B cell (primary cell): ENCODE measurements around the gene WIF1. TPM values are rescaled to one million over a fixed set of nuclear protein-coding genes. Genes with fewer than 3 reads are reported as not detected.

Experiments
- ATAC-seq: fragments of 200-7000 bp; cut with Tn5 transposase; one replicate; pipeline ENCODE4 v1.10.0; 2021; ENCODE audit warnings: low read depth, mild to moderate bottlenecking, moderate number of reproducible peaks, moderate library complexity
- CTCF ChIA-PET: fragments of 350-600 bp; sonication (Branson Sonifier 250); formaldehyde crosslinking; loops from one replicate; lab custom pipeline; 2021; ENCODE audit warnings: antibody characterized with exemption, inconsistent platforms; lab: Charles Lee
- POLR2A ChIA-PET: fragments of 350-600 bp; sonication (Branson Sonifier 250); formaldehyde crosslinking; loops from one replicate; lab custom pipeline; 2021; ENCODE audit warnings: antibody characterized with exemption; lab: Charles Lee
- DNase-seq: peaks from one replicate; pipeline ENCODE4 v3.0.0; 2013
- H2AFZ ChIP-seq: 2 replicates; pipeline ENCODE4 v1.6.1; 2012; ENCODE audit warnings: mild to moderate bottlenecking, low read depth, low read length; ENCODE audit not compliant: insufficient read depth, poor library complexity, severe bottlenecking
- H3K27ac ChIP-seq, 2 donors: 1 replicate in 1 of 2; 2 replicates in 1 of 2; pipeline ENCODE4 v1.5.1; 2012 to 2013; ENCODE audit warnings: low read length in 2 of 2, mild to moderate bottlenecking in 2 of 2, moderate library complexity in 1 of 2
- H3K27me3 ChIP-seq, 4 experiments: fragments of 200-600 bp in 1 of 4; sonication (generic) in 1 of 4; replicated peaks in 1 of 4; 1 replicate in 2 of 4; 2 replicates in 2 of 4; pipeline versions ENCODE4 v1.6.1 to v1.7.0; 2013 to 2016; ENCODE audit warnings: low read length in 3 of 4, mild to moderate bottlenecking in 2 of 4, mixed read lengths in 1 of 4, moderate library complexity in 1 of 4; ENCODE audit not compliant: insufficient read depth in 4 of 4, control insufficient read depth in 3 of 4; ENCODE audit errors: control extremely low read depth in 1 of 4
- H3K36me3 ChIP-seq, 2 experiments: replicated peaks in 1 of 2; 1 replicate in 1 of 2; 2 replicates in 1 of 2; pipeline versions ENCODE4 v1.6.1 to v1.7.1; 2013; ENCODE audit warnings: low read length in 1 of 2; ENCODE audit not compliant: insufficient read depth in 2 of 2, control insufficient read depth in 1 of 2; ENCODE audit errors: control extremely low read depth in 1 of 2, extremely low read depth in 1 of 2
- H3K4me1 ChIP-seq, 2 donors: fragments of 200-600 bp in 1 of 2; sonication (generic) in 1 of 2; 1 replicate in 1 of 2; 2 replicates in 1 of 2; pipeline versions ENCODE4 v1.5.1 to v1.6.1; 2013 to 2017; ENCODE audit warnings: low read length in 2 of 2; ENCODE audit not compliant: control insufficient read depth in 2 of 2, insufficient read depth in 2 of 2
- H3K4me2 ChIP-seq: replicated peaks from 2 replicates; pipeline ENCODE3; 2012; ENCODE audit warnings: mild to moderate bottlenecking, low read depth, low read length; ENCODE audit not compliant: poor library complexity, severe bottlenecking
- H3K4me3 ChIP-seq, 5 experiments: fragments of 200-600 bp in 1 of 5; sonication (generic) in 1 of 5; 1 replicate in 3 of 5; 2 replicates in 2 of 5; pipeline versions ENCODE4 v1.5.1 to v1.7.0; 2011 to 2016; ENCODE audit warnings: low read length in 4 of 5, mild to moderate bottlenecking in 4 of 5, low read depth in 2 of 5, control low read depth in 1 of 5, moderate library complexity in 1 of 5; ENCODE audit not compliant: insufficient read depth in 1 of 5; ENCODE audit errors: control extremely low read depth in 1 of 5, extremely low read depth in 1 of 5
- H3K79me2 ChIP-seq: fragments of 200-600 bp; sonication (generic); one replicate; pipeline ENCODE4 v1.6.0; 2016; ENCODE audit warnings: low read length; ENCODE audit not compliant: control insufficient read depth, insufficient read depth
- H3K9ac ChIP-seq: fragments of 200-600 bp; sonication (generic); 2 replicates; pipeline ENCODE4 v1.6.1; 2017; ENCODE audit warnings: mild to moderate bottlenecking, low read length, moderate library complexity
- H3K9me3 ChIP-seq, 3 donors: one replicate each; pipeline versions ENCODE4 v1.6.1 to v1.7.1; 2013; ENCODE audit warnings: low read length in 2 of 3; ENCODE audit not compliant: control insufficient read depth in 2 of 3, insufficient read depth in 1 of 3; ENCODE audit errors: control extremely low read depth in 1 of 3
- H4K20me1 ChIP-seq: 2 replicates; pipeline ENCODE4 v1.6.0; 2012; ENCODE audit warnings: mild to moderate bottlenecking, low read length; ENCODE audit not compliant: insufficient read depth, control insufficient read depth, poor library complexity, severe bottlenecking
- H3K27ac Mint-ChIP-seq: one replicate; pipeline ENCODE4 v1.8.0; 2021; ENCODE audit warnings: mixed read lengths
- H3K27me3 Mint-ChIP-seq: one replicate; pipeline ENCODE4 v1.8.0; 2021; ENCODE audit warnings: mixed read lengths
- H3K4me1 Mint-ChIP-seq: one replicate; pipeline ENCODE4 v1.8.0; 2021; ENCODE audit warnings: mixed read lengths
- H3K4me3 Mint-ChIP-seq: one replicate; pipeline ENCODE4 v1.8.0; 2021; ENCODE audit warnings: mixed read lengths
- H3K9me3 Mint-ChIP-seq: one replicate; pipeline ENCODE4 v1.8.0; 2022; ENCODE audit warnings: mixed read lengths; ENCODE audit not compliant: insufficient read depth
- EZH2 ChIP-seq: IDR thresholded peaks from 2 replicates; pipeline ENCODE4 v1.6.1; 2012; ENCODE audit warnings: borderline replicate concordance, low read depth, mild to moderate bottlenecking, moderate library complexity, low read length; ENCODE audit not compliant: insufficient read depth, poor library complexity, severe bottlenecking
- WGBS: methylation state at CpG from one replicate; pipeline ENCODE4 v1.1.5; 2013; ENCODE audit warnings: missing lambda C conversion rate; ENCODE audit not compliant: insufficient coverage; 5-methylcytosine and 5-hydroxymethylcytosine counted together
- intact Hi-C: fragments of 100-400 bp; cut with micrococcal nuclease; formaldehyde crosslinking; loops from one replicate; pipeline ENCODE4 v1.10.0; 2022
- polyA plus RNA-seq: library from polyadenylated mRNA; depleted of rRNA; stranded (reverse); fragments of >200 nt; gene quantifications from 2 replicates; pipeline ENCODE4 v1.2.3, GENCODE V29; 2012
- total RNA-seq, 2 donors: library from RNA; stranded (reverse); fragments of 120-200 nt in 1 of 2; gene quantifications; 1 replicate in 1 of 2; 2 replicates in 1 of 2; pipeline versions ENCODE4 v1.2.3 to v1.2.4, GENCODE V29; 2013 to 2022
- TF ChIP-seq, protein P1 (sequence below): fragments of 200-600 bp; IDR thresholded peaks from one replicate; pipeline ENCODE4 v1.8.0; 2022; ENCODE audit warnings: antibody characterized with exemption, mild to moderate bottlenecking

The WIF1 gene
- total and polyA plus RNA-seq, 2 donors (not counting 1 experiment from before 2014, with no cell fraction given), result not detected

- no peak for ATAC-seq
- H3K27ac Mint-ChIP-seq, result no peak overlapping the region
- TF ChIP-seq EZH2, result no peak
- TF ChIP-seq, protein P1, sequence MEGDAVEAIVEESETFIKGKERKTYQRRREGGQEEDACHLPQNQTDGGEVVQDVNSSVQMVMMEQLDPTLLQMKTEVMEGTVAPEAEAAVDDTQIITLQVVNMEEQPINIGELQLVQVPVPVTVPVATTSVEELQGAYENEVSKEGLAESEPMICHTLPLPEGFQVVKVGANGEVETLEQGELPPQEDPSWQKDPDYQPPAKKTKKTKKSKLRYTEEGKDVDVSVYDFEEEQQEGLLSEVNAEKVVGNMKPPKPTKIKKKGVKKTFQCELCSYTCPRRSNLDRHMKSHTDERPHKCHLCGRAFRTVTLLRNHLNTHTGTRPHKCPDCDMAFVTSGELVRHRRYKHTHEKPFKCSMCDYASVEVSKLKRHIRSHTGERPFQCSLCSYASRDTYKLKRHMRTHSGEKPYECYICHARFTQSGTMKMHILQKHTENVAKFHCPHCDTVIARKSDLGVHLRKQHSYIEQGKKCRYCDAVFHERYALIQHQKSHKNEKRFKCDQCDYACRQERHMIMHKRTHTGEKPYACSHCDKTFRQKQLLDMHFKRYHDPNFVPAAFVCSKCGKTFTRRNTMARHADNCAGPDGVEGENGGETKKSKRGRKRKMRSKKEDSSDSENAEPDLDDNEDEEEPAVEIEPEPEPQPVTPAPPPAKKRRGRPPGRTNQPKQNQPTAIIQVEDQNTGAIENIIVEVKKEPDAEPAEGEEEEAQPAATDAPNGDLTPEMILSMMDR, result no peak
- Histone ChIP-seq H4K20me1 (no peaks in the 10 kb centered on the region), H3K9ac (no peak overlapping the region), H2AFZ (no peak overlapping the region), H3K79me2 (no peaks in the 10 kb centered on the region), H3K4me1 (peaks cover 5 to 8% of the 10 kb centered on the region in 2 donors), H3K9me3 (peaks cover 2 to 3% (median 2%) of the 10 kb centered on the region in 3 donors), H3K27me3 (peaks cover 0 to 7% (median 0%) of the 10 kb centered on the region in 4 experiments), H3K4me3 (no peak overlapping the region), H3K4me2 (no peak overlapping the region), H3K36me3 (no peaks in the 10 kb centered on the region), H3K27ac (no peak overlapping the region)
- no CpG with 5 or more reads among the region's 1 CpG for WGBS
- H3K4me3 Mint-ChIP-seq, result no peak overlapping the region
- ChIA-PET CTCF (no interaction called here), POLR2A (no interaction called here)
- DNase-seq, result no peak
- peaks cover 4% of the 10 kb centered on the region for H3K9me3 Mint-ChIP-seq
- intact Hi-C loops, result no loop called here
- peaks cover 7% of the 10 kb centered on the region for H3K4me1 Mint-ChIP-seq
- peaks cover 16% of the 10 kb centered on the region for H3K27me3 Mint-ChIP-seq
These were observed 19.6 kb upstream of the WIF1 start for GRCh38 chr12:65140738-65141137.

DNA sequence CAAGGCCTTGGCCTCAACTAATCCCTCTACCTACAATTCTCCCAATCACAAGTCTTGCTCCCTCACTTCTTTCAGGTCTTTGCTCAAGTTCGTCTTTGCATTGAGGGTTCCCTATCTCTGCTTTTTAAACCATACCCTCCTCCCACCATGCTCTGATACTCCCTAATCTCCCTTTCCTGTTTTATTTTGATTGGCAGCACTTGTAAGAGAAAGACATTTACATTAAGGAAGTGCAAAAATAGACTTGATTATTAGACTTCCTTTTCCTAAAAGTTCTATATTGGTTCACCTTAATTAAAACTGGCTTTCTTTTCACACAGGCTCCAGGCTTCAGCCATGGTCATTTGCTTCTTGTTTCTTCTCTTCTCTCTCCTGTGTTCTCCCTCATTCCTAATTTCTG, 18.3 kb upstream of the WIF1 start:
- no peak overlapping the region for H3K27ac Mint-ChIP-seq

More for the DNA sequence above, 18.3 kb upstream of the WIF1 start:
- H3K4me3 Mint-ChIP-seq, result no peak overlapping the region
- H3K4me2 ChIP-seq, result no peak overlapping the region
- intact Hi-C loops, result no loop called here
- ATAC-seq (no peak), DNase-seq (no peak)
- H3K9ac ChIP-seq, result no peak overlapping the region
- no peaks in the 10 kb centered on the region for H3K36me3 ChIP-seq
- peaks cover 5 to 8% of the 10 kb centered on the region in 2 donors for H3K4me1 ChIP-seq
- no peak overlapping the region for H3K27ac ChIP-seq
- H3K79me2 ChIP-seq, result no peaks in the 10 kb centered on the region
- ChIA-PET POLR2A (no interaction called here), CTCF (no interaction called here)
- H4K20me1 ChIP-seq, result no peaks in the 10 kb centered on the region
- peaks cover 4% of the 10 kb centered on the region for H3K9me3 Mint-ChIP-seq
- H3K4me1 Mint-ChIP-seq, result peaks cover 7% of the 10 kb centered on the region
- 86% methylated on average over 1 of the region's 1 CpG for WGBS
- peak overlapping the region; percentile 17 for H2AFZ ChIP-seq
- H3K4me3 ChIP-seq, result no peak overlapping the region
- no peak for TF ChIP-seq EZH2
- TF ChIP-seq, protein P1, result no peak
- peaks cover 2 to 4% (median 3%) of the 10 kb centered on the region in 3 donors for H3K9me3 ChIP-seq
- H3K27me3 ChIP-seq, result peaks cover 0 to 7% (median 0%) of the 10 kb centered on the region in 4 experiments
- peaks cover 16% of the 10 kb centered on the region for H3K27me3 Mint-ChIP-seq
